Vagina (tissue), 1 donor: Measurements from ENCODE around the gene ZC3H12D. TPM values are rescaled to one million over a fixed set of nuclear protein-coding genes. Genes with fewer than 3 reads are reported as not detected.

Source experiments
- small RNA-seq: library from RNA; depleted of rRNA; stranded (forward); fragments of <200 nt; gene quantifications from one replicate; pipeline ENCODE3, GENCODE V24; 2016
- total RNA-seq: library from RNA; depleted of rRNA; stranded (reverse); fragments of >200 nt; gene quantifications from one replicate; pipeline ENCODE4 v1.2.3, GENCODE V29; 2016

The ZC3H12D gene
- total RNA-seq, 1 donor from 2014 or later: 2.2 TPM

Small RNA genes lying within 50 kb of the gene (small RNA-seq; reads per million reads assigned to genes)
- gene RNU7-3P: not detected

Other genes starting within 250 kb of the ZC3H12D start
- gene TAB2, start 167.3 kb downstream of the ZC3H12D start, total RNA-seq: 80.5 TPM
- gene SUMO4, start 84.8 kb downstream of the ZC3H12D start, total RNA-seq: 3.9 TPM
- gene PPIL4, start 61.0 kb upstream of the ZC3H12D start, total RNA-seq: 20.1 TPM
- gene GINM1, start 81.4 kb upstream of the ZC3H12D start, total RNA-seq: 36.1 TPM
- 18.7 TPM for gene KATNA1, start 163.7 kb upstream of the ZC3H12D start, total RNA-seq
- 28.0 TPM for gene LATS1, start 233.1 kb upstream of the ZC3H12D start, total RNA-seq